Measurements from ENCODE around the gene TRIM8. TPM values are rescaled to one million over a fixed set of nuclear protein-coding genes. Genes with fewer than 3 reads are reported as not detected.

The TRIM8 gene
- total RNA-seq, 1 experiment from 2014 or later: 73.0 TPM

- H3K36me3 ChIP-seq (ENCODE audit: low read depth): no peaks in the 10 kb centered on the region
- intact Hi-C loops (cut with micrococcal nuclease; ENCODE audit: unreplicated experiment): no loop called here
- peaks cover 38% of the 10 kb centered on the region for H4K20me1 ChIP-seq (ENCODE audit: insufficient read depth)
- no peak overlapping the region for H2AFZ ChIP-seq
- ChIA-PET CTCF (no interaction called here), POLR2A (ENCODE audit: unreplicated experiment) (interaction anchor here (0.7 kb wide), 1 partner anchor 28 kb away, joined by 4 read pairs; no protein-coding TSS in a partner anchor)
- no peaks in the 10 kb centered on the region for H3K27me3 ChIP-seq (ENCODE audit: insufficient read depth, low read depth)
- H3K27ac ChIP-seq: no peak overlapping the region
- H3F3A ChIP-seq (ENCODE audit: insufficient read depth, low read depth): no peaks in the 10 kb centered on the region
- H3K4me1 ChIP-seq (replicated peaks; ENCODE audit: insufficient read depth): no peaks in the 10 kb centered on the region
- BruUV-seq (replicated peaks): no TSS peak
- DNase-seq: no peak
- no peaks in the 10 kb centered on the region for H3K9me3 ChIP-seq (ENCODE audit: insufficient read depth, low read depth)
- no peak overlapping the region for H3K4me2 ChIP-seq
- no peak for TF ChIP-seq CTCF (conservative IDR thresholded peaks at IDR 0.05)
- no peak for TF ChIP-seq EZH2 (IDR thresholded peaks at IDR 0.05; ENCODE audit: low read depth)
- H3K79me2 ChIP-seq (ENCODE audit: low read depth): peaks cover 39% of the 10 kb centered on the region
- no peaks in the 10 kb centered on the region for H3K9me2 ChIP-seq (ENCODE audit: insufficient read depth)
- H3K4me3 ChIP-seq: no peak overlapping the region
Measured at GRCh38 chr10:102654969-102655368, 10.7 kb downstream of the TRIM8 start.

- H3K36me3 ChIP-seq (ENCODE audit: low read depth): no peaks in the 10 kb centered on the region
- H3F3A ChIP-seq (ENCODE audit: insufficient read depth, low read depth): no peaks in the 10 kb centered on the region
- no peak overlapping the region for H2AFZ ChIP-seq
- H3K4me2 ChIP-seq: no peak overlapping the region
- H3K79me2 ChIP-seq (ENCODE audit: low read depth): peaks cover 29% of the 10 kb centered on the region
- H3K4me3 ChIP-seq: no peak overlapping the region
- H3K27ac ChIP-seq: no peak overlapping the region
- H4K20me1 ChIP-seq (ENCODE audit: insufficient read depth): peaks cover 31% of the 10 kb centered on the region
- intact Hi-C loops (cut with micrococcal nuclease; ENCODE audit: unreplicated experiment): no loop called here
- TF ChIP-seq EZH2 (IDR thresholded peaks at IDR 0.05; ENCODE audit: low read depth): no peak
- BruUV-seq (replicated peaks): no TSS peak
- no peaks in the 10 kb centered on the region for H3K9me2 ChIP-seq (ENCODE audit: insufficient read depth)
- ChIA-PET CTCF (interaction anchor here (0.6 kb wide), 2 partner anchors 13 to 426 kb away, joined by 3 to 7 read pairs; no protein-coding TSS in a partner anchor), POLR2A (ENCODE audit: unreplicated experiment) (interaction anchor here (0.6 to 0.7 kb wide), 2 partner anchors 10 to 29 kb away, joined by 4 to 6 read pairs; no protein-coding TSS in a partner anchor)
- H3K27me3 ChIP-seq (ENCODE audit: insufficient read depth, low read depth): no peaks in the 10 kb centered on the region
- H3K9me3 ChIP-seq (ENCODE audit: insufficient read depth, low read depth): no peaks in the 10 kb centered on the region
- DNase-seq: no peak
- H3K4me1 ChIP-seq (replicated peaks; ENCODE audit: insufficient read depth): no peaks in the 10 kb centered on the region
Measured at GRCh38 chr10:102656026-102656425, 11.7 kb downstream of the TRIM8 start.

GRCh38 chr10:102656791-102657371, 12.6 kb downstream of the TRIM8 start:
- H3K9me2 ChIP-seq (ENCODE audit: insufficient read depth): no peaks in the 10 kb centered on the region
- H3K4me3 ChIP-seq: no peak overlapping the region
- no peak for TF ChIP-seq CTCF (conservative IDR thresholded peaks at IDR 0.05)
- no peak for TF ChIP-seq EZH2 (IDR thresholded peaks at IDR 0.05; ENCODE audit: low read depth)
- H3K4me1 ChIP-seq (replicated peaks; ENCODE audit: insufficient read depth): no peaks in the 10 kb centered on the region
- H3K4me2 ChIP-seq: no peak overlapping the region
- H2AFZ ChIP-seq: no peak overlapping the region
- BruUV-seq (replicated peaks): no TSS peak
- CTCF ChIA-PET: no interaction called here
- H3K36me3 ChIP-seq (ENCODE audit: low read depth): no peaks in the 10 kb centered on the region
- H3K27ac ChIP-seq: no peak overlapping the region
- H3K27me3 ChIP-seq (ENCODE audit: insufficient read depth, low read depth): no peaks in the 10 kb centered on the region
- intact Hi-C loops (cut with micrococcal nuclease; ENCODE audit: unreplicated experiment): no loop called here
- no peak for DNase-seq
- peaks cover 20% of the 10 kb centered on the region for H3K79me2 ChIP-seq (ENCODE audit: low read depth)
- H3K9me3 ChIP-seq (ENCODE audit: insufficient read depth, low read depth): no peaks in the 10 kb centered on the region
- no peaks in the 10 kb centered on the region for H3F3A ChIP-seq (ENCODE audit: insufficient read depth, low read depth)
- POLR2A ChIA-PET (ENCODE audit: unreplicated experiment): interaction anchor here (0.6 kb wide), 1 partner anchor 57 kb away, joined by 5 read pairs; the partner anchor contains the start of genes ARL3 and SFXN2
- peaks cover 23% of the 10 kb centered on the region for H4K20me1 ChIP-seq (ENCODE audit: insufficient read depth)

GRCh38 chr10:102657451-102657850, 13.2 kb downstream of the TRIM8 start:
- no TSS peak for BruUV-seq (replicated peaks)
- no peaks in the 10 kb centered on the region for H3K9me3 ChIP-seq (ENCODE audit: insufficient read depth, low read depth)
- H4K20me1 ChIP-seq (ENCODE audit: insufficient read depth): peaks cover 17% of the 10 kb centered on the region
- TF ChIP-seq CTCF (conservative IDR thresholded peaks at IDR 0.05) (no peak), EZH2 (IDR thresholded peaks at IDR 0.05; ENCODE audit: low read depth) (no peak)
- no peaks in the 10 kb centered on the region for H3K36me3 ChIP-seq (ENCODE audit: low read depth)
- H3K9me2 ChIP-seq (ENCODE audit: insufficient read depth): no peaks in the 10 kb centered on the region
- intact Hi-C loops (cut with micrococcal nuclease; ENCODE audit: unreplicated experiment): no loop called here
- no peak overlapping the region for H3K4me3 ChIP-seq
- no peak overlapping the region for H2AFZ ChIP-seq
- H3F3A ChIP-seq (ENCODE audit: insufficient read depth, low read depth): no peaks in the 10 kb centered on the region
- POLR2A ChIA-PET (ENCODE audit: unreplicated experiment): no interaction called here
- CTCF ChIA-PET: no interaction called here
- peaks cover 15% of the 10 kb centered on the region for H3K79me2 ChIP-seq (ENCODE audit: low read depth)
- no peak overlapping the region for H3K27ac ChIP-seq
- DNase-seq: no peak
- no peak overlapping the region for H3K4me2 ChIP-seq
- H3K27me3 ChIP-seq (ENCODE audit: insufficient read depth, low read depth): no peaks in the 10 kb centered on the region
- no peaks in the 10 kb centered on the region for H3K4me1 ChIP-seq (replicated peaks; ENCODE audit: insufficient read depth)
